SKM-1 (cell line): ENCODE measurements around the gene GRID2.
"Not testable (repeated sequence)": the region's sequence is repeated elsewhere in the genome, so short reads cannot be mapped to it uniquely, and the experiment has no call there.

Experiments
- DNase-seq: peaks from one replicate; lab custom pipeline; 2025; ENCODE audit not compliant: unreplicated experiment; lab: John Stamatoyannopoulos, UW

The GRID2 gene

GRCh38 chr4:92305148-92305877 is 1.5 kb downstream of the GRID2 start:
- no peak for DNase-seq

- no peak for DNase-seq
These were observed 2.2 kb downstream of the GRID2 start for GRCh38 chr4:92305878-92306520.

GRCh38 chr4:92307181-92307580 is 3.4 kb downstream of the GRID2 start:
- no peak for DNase-seq

GRCh38 chr4:92307866-92308265 is 4.1 kb downstream of the GRID2 start:
- DNase-seq: no peak

GRCh38 chr4:92317047-92317446 is 13.3 kb downstream of the GRID2 start:
- no peak for DNase-seq

GRCh38 chr4:92328095-92328494 is 24.3 kb downstream of the GRID2 start:
- no peak for DNase-seq

- DNase-seq: no peak
These were observed 29.2 kb downstream of the GRID2 start for GRCh38 chr4:92333016-92333415.

GRCh38 chr4:92334716-92335350 is 31.1 kb downstream of the GRID2 start:
- no peak for DNase-seq

GRCh38 chr4:92339676-92340075 is 35.9 kb downstream of the GRID2 start:
- no peak for DNase-seq

GRCh38 chr4:92344216-92344615 is 40.5 kb downstream of the GRID2 start:
- no peak for DNase-seq

- no peak for DNase-seq
These were observed 42.5 kb downstream of the GRID2 start for GRCh38 chr4:92346289-92346688.

- no peak for DNase-seq
These were observed 54.2 kb downstream of the GRID2 start for GRCh38 chr4:92357966-92358365.

- DNase-seq: no peak
These were observed 55.7 kb downstream of the GRID2 start for GRCh38 chr4:92359491-92359890.

GRCh38 chr4:92362028-92362427 is 58.3 kb downstream of the GRID2 start:
- no peak for DNase-seq

GRCh38 chr4:92368653-92369052 is 64.9 kb downstream of the GRID2 start:
- DNase-seq: no peak

- no peak for DNase-seq
These were observed 77.8 kb downstream of the GRID2 start for GRCh38 chr4:92381616-92382015.

GRCh38 chr4:92382128-92382527 is 78.4 kb downstream of the GRID2 start:
- DNase-seq: no peak

GRCh38 chr4:92387459-92388069 is 83.8 kb downstream of the GRID2 start:
- DNase-seq: peak; percentile 60

GRCh38 chr4:92399032-92399431 is 95.3 kb downstream of the GRID2 start:
- no peak for DNase-seq

- not testable (repeated sequence) for DNase-seq
These were observed 99.8 kb downstream of the GRID2 start for GRCh38 chr4:92403525-92403924.

GRCh38 chr4:92406488-92406887 is 102.7 kb downstream of the GRID2 start:
- DNase-seq: no peak

- no peak for DNase-seq
These were observed 118.2 kb downstream of the GRID2 start for GRCh38 chr4:92421920-92422319.
